OCI-LY3 (cell line): ENCODE measurements around the gene ZFYVE9.

Source experiments
- EZH2phosphoT487 ChIP-seq: fragments of 200-600 bp; shearing (Covaris generic); IDR thresholded peaks from 2 replicates; pipeline ENCODE4 v1.6.1; 2018; ENCODE audit warnings: antibody characterized with exemption, mixed run types, low read depth
- TF ChIP-seq, protein P1 (sequence below): fragments of 200-600, 300-600 bp; sonication (generic); IDR thresholded peaks from 2 replicates; pipeline ENCODE4 v1.5.1; 2014; ENCODE audit warnings: antibody characterized with exemption, low read length, low read depth

DNA sequence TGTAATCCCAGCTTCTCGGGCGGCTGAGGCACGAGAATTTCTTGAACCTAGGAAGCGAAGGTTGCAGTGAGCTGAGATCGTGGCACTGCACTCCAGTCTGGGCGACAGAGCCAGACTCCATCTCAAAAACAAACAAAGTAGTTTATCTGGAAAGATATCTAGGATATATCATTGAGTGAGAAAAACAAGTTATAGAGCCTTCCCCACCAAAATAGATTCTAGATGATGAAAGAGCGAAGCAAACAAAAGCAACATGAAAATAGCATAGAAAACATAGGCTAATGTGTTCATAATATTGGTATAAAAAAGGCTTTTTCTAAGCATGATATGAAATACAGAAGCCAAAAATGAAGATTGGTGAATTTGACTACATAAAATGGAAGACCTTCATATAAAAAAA, 52.1 kb downstream of the ZFYVE9 start:
- TF ChIP-seq, protein P1, sequence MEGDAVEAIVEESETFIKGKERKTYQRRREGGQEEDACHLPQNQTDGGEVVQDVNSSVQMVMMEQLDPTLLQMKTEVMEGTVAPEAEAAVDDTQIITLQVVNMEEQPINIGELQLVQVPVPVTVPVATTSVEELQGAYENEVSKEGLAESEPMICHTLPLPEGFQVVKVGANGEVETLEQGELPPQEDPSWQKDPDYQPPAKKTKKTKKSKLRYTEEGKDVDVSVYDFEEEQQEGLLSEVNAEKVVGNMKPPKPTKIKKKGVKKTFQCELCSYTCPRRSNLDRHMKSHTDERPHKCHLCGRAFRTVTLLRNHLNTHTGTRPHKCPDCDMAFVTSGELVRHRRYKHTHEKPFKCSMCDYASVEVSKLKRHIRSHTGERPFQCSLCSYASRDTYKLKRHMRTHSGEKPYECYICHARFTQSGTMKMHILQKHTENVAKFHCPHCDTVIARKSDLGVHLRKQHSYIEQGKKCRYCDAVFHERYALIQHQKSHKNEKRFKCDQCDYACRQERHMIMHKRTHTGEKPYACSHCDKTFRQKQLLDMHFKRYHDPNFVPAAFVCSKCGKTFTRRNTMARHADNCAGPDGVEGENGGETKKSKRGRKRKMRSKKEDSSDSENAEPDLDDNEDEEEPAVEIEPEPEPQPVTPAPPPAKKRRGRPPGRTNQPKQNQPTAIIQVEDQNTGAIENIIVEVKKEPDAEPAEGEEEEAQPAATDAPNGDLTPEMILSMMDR: no peak
- TF ChIP-seq EZH2phosphoT487: no peak
